Endothelial cell of umbilical vein (primary cell): ENCODE data around the gene TLCD4. TPM values are rescaled to one million over a fixed set of nuclear protein-coding genes. Genes with fewer than 3 reads are reported as not detected.

Experiments used
- BruUV-seq: library from RNA; stranded (reverse); fragments of 400-500 nt; replicated peaks from 2 replicates; lab custom pipeline; 2021; lab: Mats Ljungman, UMichigan
- CTCF ChIA-PET: fragments of 300-600, 350-600 bp; sonication (Branson Sonifier 250); formaldehyde crosslinking; loops from one replicate; lab custom pipeline; 2021; ENCODE audit warnings: antibody characterized with exemption, inconsistent platforms; lab: Charles Lee
- POLR2A ChIA-PET: fragments of 300-600, 350-600 bp; sonication (Branson Sonifier 250); formaldehyde crosslinking; loops from one replicate; lab custom pipeline; 2021; ENCODE audit warnings: antibody characterized with exemption, inconsistent platforms; lab: Charles Lee
- DNase-seq: peaks from one replicate; pipeline ENCODE4 v3.0.0-alpha.2; 2011; ENCODE audit warnings: low read depth, low spot score
- FAIRE-seq: peaks from 2 replicates; lab custom pipeline; 2011; peaks lifted over from hg19 to GRCh38; lab: Jason Lieb, UNC
- H2AFZ ChIP-seq: 2 replicates; pipeline ENCODE4 v1.6.0; 2012; ENCODE audit warnings: low read depth, low read length, control low read depth, inconsistent platforms
- H3K27ac ChIP-seq: 2 replicates; pipeline ENCODE4 v1.5.1; 2011; ENCODE audit warnings: low read depth, mild to moderate bottlenecking, control low read depth, low read length, moderate library complexity; ENCODE audit not compliant: insufficient read depth
- H3K27me3 ChIP-seq, 2 experiments: 2 replicates each; pipeline versions ENCODE4 v1.6.0 to v1.6.1; 2011; ENCODE audit warnings: low read length in 2 of 2, mixed read lengths in 1 of 2; ENCODE audit not compliant: control insufficient read depth in 2 of 2, insufficient read depth in 2 of 2
- H3K36me3 ChIP-seq, 2 experiments: 2 replicates in 1 of 2; 3 replicates in 1 of 2; pipeline ENCODE4 v1.5.1; 2011; ENCODE audit warnings: low read length in 2 of 2, mild to moderate bottlenecking in 1 of 2, moderate library complexity in 1 of 2; ENCODE audit not compliant: control insufficient read depth in 2 of 2, insufficient read depth in 2 of 2; ENCODE audit errors: extremely low read depth in 1 of 2
- H3K4me1 ChIP-seq: 3 replicates; pipeline ENCODE4 v1.5.1; 2011; ENCODE audit warnings: mild to moderate bottlenecking, low read length; ENCODE audit not compliant: control insufficient read depth, insufficient read depth; ENCODE audit errors: extremely low read depth
- H3K4me2 ChIP-seq: 2 replicates; pipeline ENCODE4 v1.6.1; 2011; ENCODE audit warnings: low read length, control low read depth, mixed read lengths; ENCODE audit not compliant: insufficient read depth
- H3K4me3 ChIP-seq, 3 experiments: fragments of 200-600 bp in 1 of 3; sonication (generic), shearing (Covaris generic) in 1 of 3; replicated peaks in 1 of 3; 2 replicates each; pipeline ENCODE4 v1.5.1; 2011 to 2016; ENCODE audit warnings: control low read depth in 3 of 3, low read length in 3 of 3, mild to moderate bottlenecking in 2 of 3, inconsistent platforms in 1 of 3, low read depth in 1 of 3, moderate library complexity in 1 of 3; ENCODE audit not compliant: insufficient read depth in 1 of 3
- H3K79me2 ChIP-seq: 2 replicates; pipeline ENCODE4 v1.6.0; 2012; ENCODE audit warnings: low read length, inconsistent platforms; ENCODE audit not compliant: control insufficient read depth, insufficient read depth
- H3K9ac ChIP-seq: replicated peaks from 2 replicates; pipeline ENCODE3; 2011; ENCODE audit warnings: low read length, control low read depth; ENCODE audit not compliant: insufficient read depth; ENCODE audit errors: extremely low read depth
- H3K9me1 ChIP-seq: replicated peaks from 3 replicates; pipeline ENCODE4 v1.6.0; 2011; ENCODE audit warnings: mild to moderate bottlenecking, low read length; ENCODE audit not compliant: control insufficient read depth, insufficient read depth; ENCODE audit errors: extremely low read depth
- H3K9me3 ChIP-seq: replicated peaks from 2 replicates; pipeline ENCODE4 v1.5.1; 2012; ENCODE audit warnings: low read length, inconsistent platforms; ENCODE audit not compliant: control insufficient read depth, insufficient read depth
- H4K20me1 ChIP-seq: replicated peaks from 2 replicates; pipeline ENCODE3; 2011; ENCODE audit warnings: mild to moderate bottlenecking, low read length; ENCODE audit not compliant: control insufficient read depth, insufficient read depth; ENCODE audit errors: extremely low read depth
- EZH2 ChIP-seq: IDR thresholded peaks from 2 replicates; pipeline ENCODE4 v1.6.1; 2012; ENCODE audit warnings: borderline replicate concordance, low read depth, mild to moderate bottlenecking, moderate library complexity, low read length, inconsistent platforms; ENCODE audit not compliant: severe bottlenecking
- FOS ChIP-seq: IDR thresholded peaks from 2 replicates; pipeline ENCODE4 v1.6.1; 2011; ENCODE audit warnings: mild to moderate bottlenecking, low read length, moderate library complexity, borderline replicate concordance; ENCODE audit not compliant: insufficient read depth
- GATA2 ChIP-seq: IDR thresholded peaks from 2 replicates; pipeline ENCODE4 v1.7.0; 2011; ENCODE audit warnings: low read depth, mild to moderate bottlenecking, moderate library complexity, mixed read lengths, low read length; ENCODE audit not compliant: insufficient read length, insufficient read depth
- JUN ChIP-seq: IDR thresholded peaks from 2 replicates; pipeline ENCODE4 v1.6.1; 2011; ENCODE audit warnings: borderline replicate concordance, low read depth; ENCODE audit not compliant: insufficient read length, insufficient read depth
- MYC ChIP-seq: IDR thresholded peaks from one replicate; pipeline ENCODE4 v1.6.1; 2011; ENCODE audit warnings: mild to moderate bottlenecking, low read depth, low read length
- dilution Hi-C: fragments of 300-500 bp; cut with MboI; formaldehyde crosslinking; loops from one replicate; pipeline ENCODE4 v1.15.0; 2019; ENCODE audit warnings: low sequenced_read_pairs; ENCODE audit not compliant: extremely low pct_ligation_motif_present
- intact Hi-C: fragments of 100-400 bp; cut with micrococcal nuclease; formaldehyde crosslinking; loops from one replicate; pipeline ENCODE4 v1.10.0; 2022
- polyA plus RNA-seq, 4 experiments: library from polyadenylated mRNA; depleted of rRNA in 3 of 4; stranded (reverse) in 3 of 4; unstranded in 1 of 4; fragments of >200 nt; gene quantifications; 2 replicates each; pipeline versions ENCODE4 v1.2.1 to v1.2.3, GENCODE V29; 2011 to 2012; ENCODE audit warnings: missing spikeins in 1 of 4
- total RNA-seq: library from RNA; stranded (reverse); gene quantifications from 2 replicates; pipeline ENCODE4 v1.2.3, GENCODE V29; 2021
- TF ChIP-seq, protein P1 (sequence below), 2 donors: IDR thresholded peaks; 1 replicate in 1 of 2; 2 replicates in 1 of 2; pipeline ENCODE4 v1.5.1; 2011; ENCODE audit warnings: low read length in 2 of 2, mild to moderate bottlenecking in 2 of 2, moderate library complexity in 2 of 2, control low read depth in 1 of 2, inconsistent platforms in 1 of 2, low read depth in 1 of 2; ENCODE audit not compliant: insufficient read depth in 1 of 2; ENCODE audit errors: extremely low read depth in 1 of 2

TLCD4 gene
- total and polyA plus RNA-seq, 2 donors (not counting 3 experiments of a cell fraction or from before 2014, with no cell fraction given): 0.11 to 0.51 TPM

DNA sequence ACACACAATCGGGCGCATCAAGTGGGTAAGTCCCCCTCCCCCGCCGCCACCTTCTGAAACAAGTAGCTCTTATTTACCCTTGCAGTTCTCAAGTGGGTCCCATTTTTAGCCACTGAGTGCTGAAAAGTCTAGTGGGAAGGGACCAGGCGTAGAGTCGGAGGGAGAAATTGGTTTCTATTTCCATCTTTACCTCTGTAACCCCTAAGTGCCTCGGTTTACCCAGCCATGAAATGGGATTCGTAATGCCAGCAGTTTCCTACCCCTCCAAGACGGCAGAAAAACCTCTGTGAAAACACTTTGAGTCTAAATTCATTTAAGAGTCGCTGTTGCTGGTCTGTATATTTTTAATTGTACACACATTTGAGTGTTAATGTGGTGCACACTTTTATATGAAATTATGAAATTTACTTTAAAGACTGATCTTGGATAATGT lies 928 bp downstream of the TLCD4 start:
- Histone ChIP-seq H3K27ac (no peak overlapping the region), H3K9me3 (no peaks in the 10 kb centered on the region), H4K20me1 (no peaks in the 10 kb centered on the region), H3K4me3 (peak overlapping the region in 2 of 3 experiments; percentile 36 to 57), H3K4me2 (peak overlapping the region; percentile 65), H3K27me3 (peaks cover 27 to 32% of the 10 kb centered on the region in 2 experiments), H3K79me2 (no peaks in the 10 kb centered on the region), H2AFZ (peak overlapping the region; percentile 36), H3K9ac (no peak overlapping the region), H3K9me1 (no peaks in the 10 kb centered on the region), H3K4me1 (no peaks in the 10 kb centered on the region), H3K36me3 (no peaks in the 10 kb centered on the region)
- FAIRE-seq (no peak), DNase-seq (no peak)
- ChIA-PET CTCF (interaction anchor here (0.8 to 3.8 kb wide), 9 partner anchors 9 to 637 kb away, joined by 3 to 30 read pairs (median 4); partner anchors contain the start of genes ALG14 and RWDD3), POLR2A (no interaction called here)
- no TSS peak for BruUV-seq
- TF ChIP-seq, protein P1, sequence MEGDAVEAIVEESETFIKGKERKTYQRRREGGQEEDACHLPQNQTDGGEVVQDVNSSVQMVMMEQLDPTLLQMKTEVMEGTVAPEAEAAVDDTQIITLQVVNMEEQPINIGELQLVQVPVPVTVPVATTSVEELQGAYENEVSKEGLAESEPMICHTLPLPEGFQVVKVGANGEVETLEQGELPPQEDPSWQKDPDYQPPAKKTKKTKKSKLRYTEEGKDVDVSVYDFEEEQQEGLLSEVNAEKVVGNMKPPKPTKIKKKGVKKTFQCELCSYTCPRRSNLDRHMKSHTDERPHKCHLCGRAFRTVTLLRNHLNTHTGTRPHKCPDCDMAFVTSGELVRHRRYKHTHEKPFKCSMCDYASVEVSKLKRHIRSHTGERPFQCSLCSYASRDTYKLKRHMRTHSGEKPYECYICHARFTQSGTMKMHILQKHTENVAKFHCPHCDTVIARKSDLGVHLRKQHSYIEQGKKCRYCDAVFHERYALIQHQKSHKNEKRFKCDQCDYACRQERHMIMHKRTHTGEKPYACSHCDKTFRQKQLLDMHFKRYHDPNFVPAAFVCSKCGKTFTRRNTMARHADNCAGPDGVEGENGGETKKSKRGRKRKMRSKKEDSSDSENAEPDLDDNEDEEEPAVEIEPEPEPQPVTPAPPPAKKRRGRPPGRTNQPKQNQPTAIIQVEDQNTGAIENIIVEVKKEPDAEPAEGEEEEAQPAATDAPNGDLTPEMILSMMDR (IDR thresholded peaks at IDR 0.05; ENCODE audit: extremely low read depth in 1 of 2, insufficient read depth in 1 of 2, low read depth in 1 of 2, low read length in 2 of 2): no peak
- TF ChIP-seq JUN (no peak), MYC (no peak), GATA2 (no peak), EZH2 (peak; percentile 15), FOS (no peak)
- dilution Hi-C loops (no loop called here), intact Hi-C loops (loop anchor here (5.0 to 10.0 kb wide), 2 partner anchors 46 to 117 kb away; partner anchors contain the start of genes ALG14 and RWDD3)
